ENCODE results near the gene MSRB1.
A peak's percentile ranks its signal among the peaks of the same experiment; 100 is the strongest.
"Not testable (repeated sequence)": the region's sequence is repeated elsewhere in the genome, so short reads cannot be mapped to it uniquely, and the experiment has no call there.

The MSRB1 gene

DNA sequence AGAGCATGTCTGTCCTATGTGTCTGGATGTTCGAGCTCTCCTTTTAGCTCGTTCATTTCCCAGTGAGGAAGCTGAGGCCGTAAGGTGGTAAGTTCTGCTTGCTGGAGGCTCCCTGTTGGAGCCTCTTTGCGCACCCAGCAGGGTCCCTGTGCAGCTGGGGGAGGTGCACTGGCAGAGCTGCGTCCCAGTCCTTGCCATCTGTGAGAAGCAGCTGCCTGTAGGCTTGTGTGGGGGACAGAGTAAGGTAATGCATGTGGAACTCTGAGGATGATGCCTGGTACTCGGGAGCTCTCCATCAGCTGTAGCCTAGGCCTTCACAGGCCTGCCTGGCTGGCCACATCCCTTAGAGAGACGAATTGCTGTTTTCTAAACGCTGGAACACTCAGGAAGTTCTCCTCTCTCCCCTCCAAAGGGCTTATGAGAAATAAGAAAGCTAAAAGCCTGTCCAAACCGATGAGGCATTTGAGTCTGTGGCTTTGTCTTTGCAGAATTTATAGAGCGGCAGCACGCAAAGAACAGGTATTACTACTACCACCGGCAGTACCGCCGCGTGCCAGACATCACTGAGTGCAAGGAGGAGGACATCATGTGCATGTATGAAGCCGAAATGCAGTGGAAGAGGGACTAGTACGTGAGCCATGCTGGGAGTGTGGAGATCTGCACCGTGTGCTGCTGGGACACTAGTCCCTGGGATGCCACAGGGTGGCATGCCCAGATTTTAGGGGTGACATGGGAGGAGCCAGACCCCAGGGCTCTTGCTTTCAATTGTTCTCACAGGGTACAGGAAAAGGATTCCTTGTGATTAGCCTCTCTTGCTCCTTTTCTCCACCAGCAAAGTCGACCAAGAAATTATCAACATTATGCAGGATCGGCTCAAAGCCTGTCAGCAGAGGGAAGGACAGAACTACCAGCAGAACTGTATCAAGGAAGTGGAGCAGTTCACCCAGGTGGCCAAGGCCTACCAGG lies 17.9 kb upstream of the MSRB1 start:
- H3K4me3 ChIP-seq (ENCODE audit: low read length), result peak overlapping the region; percentile 88; the same call in 1 of the 2 replicates
- no peak for TF ChIP-seq ZNF274 (IDR thresholded peaks at IDR 0.05; ENCODE audit: low read depth, low read length)

DNA sequence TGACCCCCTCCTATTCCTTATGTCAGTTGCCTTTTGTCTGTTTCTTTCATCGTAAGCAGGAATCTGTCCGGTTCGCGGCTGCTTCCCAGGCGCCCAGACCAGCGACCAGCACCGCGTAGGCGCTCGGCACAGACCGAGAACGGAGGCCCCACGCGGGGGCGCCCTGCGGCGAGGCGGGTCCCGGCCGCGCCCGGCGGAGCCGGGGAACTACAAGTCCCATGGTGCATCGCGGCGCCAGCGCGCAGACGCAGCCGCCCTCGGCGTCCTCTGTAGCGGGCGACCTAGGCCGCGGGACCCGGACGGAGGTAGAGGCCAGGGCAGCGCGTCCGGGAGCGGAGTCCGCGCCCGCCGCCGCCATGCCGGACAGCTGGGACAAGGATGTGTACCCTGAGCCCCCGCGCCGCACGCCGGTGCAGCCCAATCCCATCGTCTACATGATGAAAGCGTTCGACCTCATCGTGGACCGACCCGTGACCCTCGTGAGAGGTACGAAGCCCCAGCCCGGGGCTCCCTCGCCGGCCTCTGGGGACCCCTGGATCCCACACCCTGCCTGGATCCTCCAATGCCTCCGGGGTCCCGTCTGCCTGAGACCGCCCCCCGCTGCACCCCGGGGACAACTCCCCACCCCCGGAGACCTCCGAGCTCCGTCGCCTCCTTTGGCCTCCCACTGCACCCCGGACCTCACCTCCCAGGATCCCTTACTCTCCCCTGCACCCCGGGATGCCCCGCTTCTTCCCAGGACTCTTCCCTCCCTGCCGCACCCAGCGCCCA lies 16.5 kb upstream of the MSRB1 start, which contains the start of gene NDUFB10:
TSS of gene NDUFB10 (plus strand) at position 270 of the 771 bp plus-strand sequence. CDS start at position 357, 87 bp downstream.
- no peak for TF ChIP-seq ZNF274 (IDR thresholded peaks at IDR 0.05; ENCODE audit: low read depth, low read length)
- peak within 1 kb of the TSS; percentile 88 for H3K4me3 ChIP-seq (ENCODE audit: low read length)

DNA sequence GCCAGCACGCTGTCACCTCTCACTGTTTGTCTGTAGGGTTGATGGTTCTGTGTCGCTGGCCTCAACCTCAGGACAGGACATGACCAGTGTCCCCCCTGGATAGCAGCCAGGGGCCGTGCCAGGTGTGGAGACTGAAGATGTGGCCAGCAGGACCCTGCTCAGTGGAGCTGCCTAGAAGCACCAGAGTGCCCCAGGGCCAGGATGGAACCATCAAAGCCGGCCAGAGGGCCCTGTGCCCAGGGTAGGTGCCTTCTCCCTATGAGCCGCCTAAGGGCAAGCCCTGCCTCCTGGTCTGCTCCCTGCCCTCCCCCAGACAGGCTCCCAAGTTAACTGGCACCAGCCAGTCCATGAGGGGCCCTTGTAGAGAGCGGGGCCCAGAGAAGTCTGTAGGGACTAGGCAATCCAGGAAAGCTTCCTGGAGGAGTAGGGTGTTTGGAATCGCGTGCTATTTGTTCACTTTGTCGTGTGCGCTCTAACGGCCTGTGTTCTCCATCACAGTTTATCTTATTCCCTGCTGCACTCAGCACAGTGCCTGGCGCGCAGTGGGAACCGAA lies 15.8 kb upstream of the MSRB1 start:
- TF ChIP-seq ZNF274 (IDR thresholded peaks at IDR 0.05; ENCODE audit: low read depth, low read length), result no peak
- H3K4me3 ChIP-seq (ENCODE audit: low read length), result no peak overlapping the region; the same call in 1 of the 2 replicates

DNA sequence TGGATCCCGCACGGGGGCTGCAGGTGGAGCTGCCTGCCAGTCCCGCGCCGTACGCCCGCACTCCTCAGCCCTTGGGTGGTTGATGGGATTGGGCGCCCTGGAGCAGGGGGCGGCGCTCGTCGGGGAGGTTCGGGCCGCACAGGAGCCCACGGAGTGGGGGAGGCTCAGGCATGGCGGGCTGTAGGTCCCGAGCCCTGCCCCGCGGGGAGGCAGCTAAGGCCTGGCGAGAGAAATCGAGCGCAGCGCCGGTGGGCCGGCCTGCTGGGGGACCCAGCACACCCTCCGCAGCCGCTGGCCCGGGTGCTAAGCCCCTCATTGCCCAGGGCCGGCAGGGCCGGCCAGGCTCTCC lies 15.1 kb upstream of the MSRB1 start:
- H3K4me3 ChIP-seq (ENCODE audit: low read length), result not testable (repeated sequence)

DNA sequence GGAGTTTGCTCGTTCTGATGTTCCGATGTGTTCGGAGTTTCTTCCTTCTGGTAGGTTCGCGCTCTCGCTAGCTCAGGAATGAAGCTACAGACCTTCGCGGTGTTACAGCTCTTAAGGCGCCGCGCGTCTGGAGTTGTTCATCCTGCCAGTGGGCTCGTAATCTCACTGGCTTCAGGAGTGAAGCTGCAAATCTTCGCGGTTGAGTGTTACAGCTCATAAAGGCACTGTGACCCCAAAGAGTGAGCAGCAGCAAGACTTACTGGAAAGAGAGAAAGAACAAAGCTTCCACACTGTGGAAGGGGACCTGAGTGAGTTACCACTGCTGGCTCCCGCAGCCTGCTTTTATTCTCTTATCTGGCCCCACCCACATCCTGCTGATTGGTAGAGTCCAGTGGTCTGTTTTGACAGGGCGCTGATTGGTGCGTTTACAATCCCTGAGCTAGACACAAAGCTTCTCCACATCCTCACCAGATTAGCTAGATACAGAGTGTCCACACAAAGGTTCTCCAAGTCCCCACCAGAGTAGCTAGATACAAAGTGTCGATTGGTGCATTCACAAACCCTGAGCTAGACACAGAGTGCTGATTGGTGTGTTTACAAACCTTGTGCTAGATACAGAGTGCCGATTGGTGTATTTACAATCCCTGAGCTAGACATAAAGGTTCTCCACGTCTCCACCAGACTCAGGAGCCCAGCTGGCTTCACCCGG lies 14.6 kb upstream of the MSRB1 start:
- not testable (repeated sequence) for H3K4me3 ChIP-seq (ENCODE audit: low read length)

DNA sequence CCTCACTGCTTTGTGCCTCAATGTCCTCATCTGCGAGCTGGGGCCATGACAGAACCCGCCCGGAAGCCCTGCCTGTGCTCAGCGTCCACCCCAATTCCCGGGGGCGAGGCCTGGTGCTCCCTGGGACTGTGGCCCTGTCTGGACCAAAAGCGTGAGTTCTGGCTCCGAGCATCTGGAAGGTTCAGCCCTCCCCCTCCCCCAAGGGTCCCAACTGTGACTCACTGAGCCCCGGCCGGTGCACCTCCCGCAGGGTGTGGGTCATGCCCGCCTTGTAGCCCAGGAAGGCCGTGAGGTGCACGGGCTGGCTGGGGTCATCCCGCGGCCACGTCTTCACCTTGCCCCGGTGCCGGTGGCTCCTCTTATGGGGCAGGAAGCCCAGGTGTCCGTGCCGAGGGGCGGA lies 10.7 kb upstream of the MSRB1 start:
- TF ChIP-seq ZNF274 (IDR thresholded peaks at IDR 0.05; ENCODE audit: low read depth, low read length), result no peak
- H3K4me3 ChIP-seq (ENCODE audit: low read length), result no peak overlapping the region

DNA sequence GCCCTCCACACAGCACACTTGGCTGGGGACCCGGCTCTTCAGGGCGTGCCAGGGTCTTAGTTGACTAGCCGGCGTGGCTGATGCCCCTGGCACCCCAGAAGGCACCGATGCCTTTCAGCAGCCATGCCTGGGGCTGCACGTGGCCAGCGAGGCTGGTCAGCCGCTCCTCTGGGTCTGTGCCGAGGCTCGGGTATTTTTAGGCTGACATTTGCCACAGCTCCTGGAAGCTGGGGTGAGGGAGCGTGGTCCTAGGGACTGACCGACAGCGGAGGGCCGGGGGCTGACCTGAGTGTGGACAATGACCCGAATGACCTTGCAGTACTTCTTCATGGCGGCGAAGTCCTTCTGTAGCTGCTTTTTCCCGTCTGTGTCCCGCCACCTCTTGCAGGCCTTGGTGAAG lies 7.6 kb upstream of the MSRB1 start:
- no peak overlapping the region for H3K4me3 ChIP-seq (ENCODE audit: low read length)
- TF ChIP-seq ZNF274 (IDR thresholded peaks at IDR 0.05; ENCODE audit: low read depth, low read length), result no peak

DNA sequence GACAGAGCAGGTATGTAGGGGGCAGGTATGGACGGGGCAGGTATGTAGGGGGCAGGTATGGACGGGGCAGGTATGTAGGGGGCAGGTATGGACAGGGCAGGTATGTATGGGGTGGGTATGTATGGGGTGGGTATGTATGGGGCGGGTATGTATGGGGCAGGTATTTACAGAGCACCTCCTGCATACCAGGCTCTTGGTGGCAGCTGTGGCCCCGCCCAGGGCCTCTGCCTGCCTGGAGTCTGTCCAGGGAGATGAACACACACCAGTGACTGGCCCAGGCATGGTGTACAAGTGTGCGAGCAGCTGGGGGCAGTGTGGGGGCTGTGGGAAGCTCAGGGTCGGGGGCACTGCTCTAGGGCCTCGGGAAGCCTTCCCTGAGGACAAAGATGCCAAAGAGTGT lies 7.0 kb upstream of the MSRB1 start:
- TF ChIP-seq ZNF274 (IDR thresholded peaks at IDR 0.05; ENCODE audit: low read depth, low read length), result no peak
- H3K4me3 ChIP-seq (ENCODE audit: low read length), result no peak overlapping the region

DNA sequence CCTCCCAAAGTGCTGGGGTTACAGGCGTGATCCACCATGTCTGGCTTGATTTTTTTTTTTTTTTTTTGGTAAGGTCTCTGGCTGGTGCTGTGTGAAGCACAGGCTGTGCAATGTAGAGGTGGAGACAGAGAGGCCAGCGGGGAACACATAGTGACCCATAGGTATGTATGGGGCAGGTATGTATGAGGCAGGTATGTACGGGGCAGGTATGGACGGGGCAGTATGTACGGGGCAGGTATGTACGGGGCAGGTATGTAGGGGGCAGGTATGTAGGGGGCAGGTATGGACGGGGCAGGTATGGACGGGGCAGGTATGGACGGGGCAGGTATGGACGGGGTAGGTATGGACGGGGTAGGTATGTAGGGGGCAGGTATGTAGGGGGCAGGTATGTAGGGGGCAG lies 6.5 kb upstream of the MSRB1 start:
- TF ChIP-seq ZNF274 (IDR thresholded peaks at IDR 0.05; ENCODE audit: low read depth, low read length), result no peak
- H3K4me3 ChIP-seq (ENCODE audit: low read length), result no peak overlapping the region

DNA sequence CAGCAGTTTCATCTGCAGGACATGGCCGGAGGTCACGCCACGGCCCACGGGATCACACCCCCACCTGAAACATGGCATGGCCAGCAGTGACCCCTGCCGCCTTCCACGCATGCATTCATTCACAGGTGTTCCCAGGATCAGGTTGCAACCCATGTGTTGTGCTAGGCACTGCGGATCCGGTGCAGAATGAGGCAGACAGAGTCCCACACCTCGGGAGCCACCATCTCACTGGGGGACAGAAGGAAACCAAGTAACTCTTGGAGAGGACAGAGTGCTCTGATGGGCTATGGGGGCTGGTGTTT lies 4.3 kb upstream of the MSRB1 start:
- H3K4me3 ChIP-seq (ENCODE audit: low read length), result no peak overlapping the region
- no peak for TF ChIP-seq ZNF274 (IDR thresholded peaks at IDR 0.05; ENCODE audit: low read depth, low read length)

DNA sequence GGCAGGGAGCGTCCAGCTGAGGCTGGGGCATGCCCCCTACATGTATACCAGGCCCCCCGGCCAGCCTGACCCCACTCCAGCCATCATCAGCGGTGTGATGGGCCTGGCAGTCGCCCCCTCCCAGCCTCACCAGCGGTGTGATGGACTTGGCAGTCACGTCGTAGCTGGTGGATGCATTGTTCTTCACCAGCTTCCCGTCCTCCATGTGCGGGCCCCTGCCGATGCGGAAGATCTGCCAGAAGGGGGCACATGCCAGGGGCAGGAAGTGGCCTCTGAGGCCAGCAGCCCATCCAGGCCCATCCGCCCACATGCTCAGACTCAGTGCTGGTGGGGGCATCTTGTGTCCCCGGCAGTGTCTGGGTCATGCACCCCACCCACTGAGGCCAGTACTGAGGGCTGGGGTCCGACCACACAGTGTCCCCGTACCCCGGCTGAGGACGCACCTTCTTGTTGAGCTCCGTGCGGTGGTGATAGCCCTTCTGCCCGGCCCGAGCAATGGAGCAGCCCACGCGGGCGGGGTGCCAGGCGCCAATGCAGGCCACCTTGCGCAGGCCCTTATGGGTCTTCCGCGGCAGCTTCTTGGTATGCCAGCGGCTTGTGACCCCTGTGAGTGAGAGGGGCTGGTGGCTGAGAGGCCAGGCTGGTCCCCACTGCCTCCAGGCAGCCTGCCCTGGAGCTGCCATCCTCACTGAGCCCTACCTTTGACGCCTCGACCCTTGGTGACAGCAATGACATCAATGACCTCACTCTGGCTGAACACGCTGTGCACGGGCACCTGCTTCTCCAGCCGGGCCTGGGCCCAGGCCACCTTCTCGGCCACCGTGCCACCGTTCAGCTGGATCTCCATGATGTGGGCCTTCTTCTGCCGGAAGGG lies 3.7 kb upstream of the MSRB1 start:
- TF ChIP-seq ZNF274 (IDR thresholded peaks at IDR 0.05; ENCODE audit: low read depth, low read length), result no peak
- no peak overlapping the region for H3K4me3 ChIP-seq (ENCODE audit: low read length)

DNA sequence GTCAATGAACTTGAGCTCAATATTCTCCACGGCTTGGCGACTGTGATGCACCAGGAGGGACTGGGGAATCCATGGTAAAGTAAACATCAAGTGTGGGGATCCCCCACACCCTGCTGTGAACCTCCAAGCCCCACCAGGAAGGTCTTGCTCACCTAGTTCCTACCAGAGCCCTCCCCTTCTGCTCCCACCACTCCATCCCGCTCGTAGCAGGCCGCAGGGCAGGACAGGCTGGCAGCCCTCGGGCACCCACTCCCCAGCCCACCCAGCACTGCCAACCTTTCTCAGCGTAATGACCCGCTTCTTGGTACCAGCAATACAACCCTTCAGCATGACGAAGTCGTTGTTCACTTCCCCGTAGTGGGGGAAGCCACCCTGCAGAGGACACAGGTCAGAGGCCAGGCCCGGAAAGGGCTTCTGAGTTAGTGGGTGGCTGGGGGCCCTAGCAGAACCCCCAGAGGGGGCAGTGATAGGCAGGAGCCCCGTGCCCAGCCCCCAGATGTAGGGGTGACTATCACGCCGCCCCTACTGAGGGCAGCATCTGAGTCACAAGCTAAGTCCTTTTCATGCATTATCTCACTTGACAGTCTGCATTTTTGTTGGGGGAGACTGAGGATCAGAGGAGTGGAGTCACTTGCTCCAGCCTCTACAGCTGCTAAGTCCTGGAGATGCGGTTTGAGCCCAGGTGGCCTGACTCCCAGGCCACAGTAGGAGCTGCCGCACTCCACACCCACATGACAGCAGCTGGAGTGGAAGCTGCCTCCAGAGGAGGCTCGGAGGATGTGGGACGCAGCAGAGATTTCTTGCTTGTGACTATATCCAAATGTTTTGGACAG lies 2.8 kb upstream of the MSRB1 start:
- TF ChIP-seq ZNF274 (IDR thresholded peaks at IDR 0.05; ENCODE audit: low read depth, low read length), result no peak
- H3K4me3 ChIP-seq (ENCODE audit: low read length), result no peak overlapping the region

Measured in GM08714 (cell line).